ENCODE results near the gene PLCL1.

DNA sequence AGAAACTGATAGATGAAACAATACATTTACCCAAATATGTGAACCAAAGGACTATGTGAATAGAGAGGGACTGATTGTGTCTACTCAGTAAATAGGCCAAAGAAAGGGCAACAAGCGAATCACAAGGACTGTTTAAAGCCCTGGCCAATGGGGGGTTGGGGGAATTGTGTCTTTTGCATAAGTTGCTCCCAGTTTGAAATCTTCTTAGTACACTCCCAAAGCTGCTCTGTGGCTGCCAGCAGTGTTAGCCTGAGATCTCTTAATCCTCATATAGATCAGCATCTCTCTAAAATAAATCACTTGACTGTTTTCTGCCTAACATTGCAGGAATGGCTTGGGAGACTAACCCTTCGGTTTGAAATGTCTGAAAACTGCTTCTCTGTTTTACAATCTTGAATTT lies 236.4 kb downstream of the PLCL1 start:
- no peak for TF ChIP-seq FOXA1 (IDR thresholded peaks at IDR 0.05)
- no peak for TF ChIP-seq FOXM1 (IDR thresholded peaks at IDR 0.05; ENCODE audit: borderline replicate concordance)
- no peak for TF ChIP-seq ARNT (IDR thresholded peaks at IDR 0.05)
- no peak for TF ChIP-seq HDGF (IDR thresholded peaks at IDR 0.05; ENCODE audit: borderline replicate concordance)
- no peak for TF ChIP-seq ZNF384 (IDR thresholded peaks at IDR 0.05)
- TF ChIP-seq SP1 (IDR thresholded peaks at IDR 0.05) = no peak
